Breast epithelium (tissue), 3 donors: Measurements from ENCODE around the gene BTAF1.

Source experiments
- CTCF ChIP-seq, 3 donors: fragments of 450-650 bp; IDR thresholded peaks; one replicate each; pipeline ENCODE4 v1.5.1; 2016 to 2017; ENCODE audit warnings: antibody characterized with exemption in 3 of 3, mild to moderate bottlenecking in 3 of 3, moderate library complexity in 3 of 3
- POLR2A ChIP-seq: fragments of 450-650 bp; IDR thresholded peaks from one replicate; pipeline ENCODE4 v1.6.1; 2016; ENCODE audit warnings: antibody characterized with exemption, mild to moderate bottlenecking, moderate library complexity
- POLR2AphosphoS5 ChIP-seq, 3 donors: sonication (generic); formaldehyde crosslinking; IDR thresholded peaks; one replicate each; pipeline ENCODE4 v1.6.1; 2017; ENCODE audit warnings: antibody characterized with exemption in 3 of 3

- TF ChIP-seq CTCF (IDR thresholded peaks at IDR 0.05) (no peak), POLR2A (no peak), POLR2AphosphoS5 (IDR thresholded peaks at IDR 0.05) (no peak)
These were observed 129.2 kb downstream of the BTAF1 start for GRCh38 chr10:92052741-92053140.
